B cell (primary cell): ENCODE results near the gene CASK. TPM values are rescaled to one million over a fixed set of nuclear protein-coding genes. Genes with fewer than 3 reads are reported as not detected.

Source experiments
- ATAC-seq: fragments of 200-7000 bp; cut with Tn5 transposase; one replicate; pipeline ENCODE4 v1.10.0; 2021; ENCODE audit warnings: low read depth, mild to moderate bottlenecking, moderate number of reproducible peaks, moderate library complexity
- CTCF ChIA-PET: fragments of 350-600 bp; sonication (Branson Sonifier 250); formaldehyde crosslinking; loops from one replicate; lab custom pipeline; 2021; ENCODE audit warnings: antibody characterized with exemption, inconsistent platforms; lab: Charles Lee
- POLR2A ChIA-PET: fragments of 350-600 bp; sonication (Branson Sonifier 250); formaldehyde crosslinking; loops from one replicate; lab custom pipeline; 2021; ENCODE audit warnings: antibody characterized with exemption; lab: Charles Lee
- DNase-seq: peaks from one replicate; pipeline ENCODE4 v3.0.0; 2013
- H2AFZ ChIP-seq: 2 replicates; pipeline ENCODE4 v1.6.1; 2012; ENCODE audit warnings: mild to moderate bottlenecking, low read depth, low read length; ENCODE audit not compliant: insufficient read depth, poor library complexity, severe bottlenecking
- H3K27ac ChIP-seq, 2 donors: 1 replicate in 1 of 2; 2 replicates in 1 of 2; pipeline ENCODE4 v1.5.1; 2012 to 2013; ENCODE audit warnings: low read length in 2 of 2, mild to moderate bottlenecking in 2 of 2, moderate library complexity in 1 of 2
- H3K27me3 ChIP-seq, 4 experiments: fragments of 200-600 bp in 1 of 4; sonication (generic) in 1 of 4; replicated peaks in 1 of 4; 1 replicate in 2 of 4; 2 replicates in 2 of 4; pipeline versions ENCODE4 v1.6.1 to v1.7.0; 2013 to 2016; ENCODE audit warnings: low read length in 3 of 4, mild to moderate bottlenecking in 2 of 4, mixed read lengths in 1 of 4, moderate library complexity in 1 of 4; ENCODE audit not compliant: insufficient read depth in 4 of 4, control insufficient read depth in 3 of 4; ENCODE audit errors: control extremely low read depth in 1 of 4
- H3K36me3 ChIP-seq, 2 experiments: replicated peaks in 1 of 2; 1 replicate in 1 of 2; 2 replicates in 1 of 2; pipeline versions ENCODE4 v1.6.1 to v1.7.1; 2013; ENCODE audit warnings: low read length in 1 of 2; ENCODE audit not compliant: insufficient read depth in 2 of 2, control insufficient read depth in 1 of 2; ENCODE audit errors: control extremely low read depth in 1 of 2, extremely low read depth in 1 of 2
- H3K4me1 ChIP-seq, 2 donors: fragments of 200-600 bp in 1 of 2; sonication (generic) in 1 of 2; 1 replicate in 1 of 2; 2 replicates in 1 of 2; pipeline versions ENCODE4 v1.5.1 to v1.6.1; 2013 to 2017; ENCODE audit warnings: low read length in 2 of 2; ENCODE audit not compliant: control insufficient read depth in 2 of 2, insufficient read depth in 2 of 2
- H3K4me2 ChIP-seq: replicated peaks from 2 replicates; pipeline ENCODE3; 2012; ENCODE audit warnings: mild to moderate bottlenecking, low read depth, low read length; ENCODE audit not compliant: poor library complexity, severe bottlenecking
- H3K4me3 ChIP-seq, 5 experiments: fragments of 200-600 bp in 1 of 5; sonication (generic) in 1 of 5; 1 replicate in 3 of 5; 2 replicates in 2 of 5; pipeline versions ENCODE4 v1.5.1 to v1.7.0; 2011 to 2016; ENCODE audit warnings: low read length in 4 of 5, mild to moderate bottlenecking in 4 of 5, low read depth in 2 of 5, control low read depth in 1 of 5, moderate library complexity in 1 of 5; ENCODE audit not compliant: insufficient read depth in 1 of 5; ENCODE audit errors: control extremely low read depth in 1 of 5, extremely low read depth in 1 of 5
- H3K79me2 ChIP-seq: fragments of 200-600 bp; sonication (generic); one replicate; pipeline ENCODE4 v1.6.0; 2016; ENCODE audit warnings: low read length; ENCODE audit not compliant: control insufficient read depth, insufficient read depth
- H3K9ac ChIP-seq: fragments of 200-600 bp; sonication (generic); 2 replicates; pipeline ENCODE4 v1.6.1; 2017; ENCODE audit warnings: mild to moderate bottlenecking, low read length, moderate library complexity
- H3K9me3 ChIP-seq, 3 donors: one replicate each; pipeline versions ENCODE4 v1.6.1 to v1.7.1; 2013; ENCODE audit warnings: low read length in 2 of 3; ENCODE audit not compliant: control insufficient read depth in 2 of 3, insufficient read depth in 1 of 3; ENCODE audit errors: control extremely low read depth in 1 of 3
- H4K20me1 ChIP-seq: 2 replicates; pipeline ENCODE4 v1.6.0; 2012; ENCODE audit warnings: mild to moderate bottlenecking, low read length; ENCODE audit not compliant: insufficient read depth, control insufficient read depth, poor library complexity, severe bottlenecking
- H3K27ac Mint-ChIP-seq: one replicate; pipeline ENCODE4 v1.8.0; 2021; ENCODE audit warnings: mixed read lengths
- H3K27me3 Mint-ChIP-seq: one replicate; pipeline ENCODE4 v1.8.0; 2021; ENCODE audit warnings: mixed read lengths
- H3K4me1 Mint-ChIP-seq: one replicate; pipeline ENCODE4 v1.8.0; 2021; ENCODE audit warnings: mixed read lengths
- H3K4me3 Mint-ChIP-seq: one replicate; pipeline ENCODE4 v1.8.0; 2021; ENCODE audit warnings: mixed read lengths
- H3K9me3 Mint-ChIP-seq: one replicate; pipeline ENCODE4 v1.8.0; 2022; ENCODE audit warnings: mixed read lengths; ENCODE audit not compliant: insufficient read depth
- EZH2 ChIP-seq: IDR thresholded peaks from 2 replicates; pipeline ENCODE4 v1.6.1; 2012; ENCODE audit warnings: borderline replicate concordance, low read depth, mild to moderate bottlenecking, moderate library complexity, low read length; ENCODE audit not compliant: insufficient read depth, poor library complexity, severe bottlenecking
- WGBS: methylation state at CpG from one replicate; pipeline ENCODE4 v1.1.5; 2013; ENCODE audit warnings: missing lambda C conversion rate; ENCODE audit not compliant: insufficient coverage; 5-methylcytosine and 5-hydroxymethylcytosine counted together
- intact Hi-C: fragments of 100-400 bp; cut with micrococcal nuclease; formaldehyde crosslinking; loops from one replicate; pipeline ENCODE4 v1.10.0; 2022
- polyA plus RNA-seq: library from polyadenylated mRNA; depleted of rRNA; stranded (reverse); fragments of >200 nt; gene quantifications from 2 replicates; pipeline ENCODE4 v1.2.3, GENCODE V29; 2012
- total RNA-seq, 2 donors: library from RNA; stranded (reverse); fragments of 120-200 nt in 1 of 2; gene quantifications; 1 replicate in 1 of 2; 2 replicates in 1 of 2; pipeline versions ENCODE4 v1.2.3 to v1.2.4, GENCODE V29; 2013 to 2022
- TF ChIP-seq, protein P1 (sequence below): fragments of 200-600 bp; IDR thresholded peaks from one replicate; pipeline ENCODE4 v1.8.0; 2022; ENCODE audit warnings: antibody characterized with exemption, mild to moderate bottlenecking

The CASK gene
- total and polyA plus RNA-seq, 2 donors (not counting 1 experiment from before 2014, with no cell fraction given), result 14.2 to 50.4 TPM

DNA sequence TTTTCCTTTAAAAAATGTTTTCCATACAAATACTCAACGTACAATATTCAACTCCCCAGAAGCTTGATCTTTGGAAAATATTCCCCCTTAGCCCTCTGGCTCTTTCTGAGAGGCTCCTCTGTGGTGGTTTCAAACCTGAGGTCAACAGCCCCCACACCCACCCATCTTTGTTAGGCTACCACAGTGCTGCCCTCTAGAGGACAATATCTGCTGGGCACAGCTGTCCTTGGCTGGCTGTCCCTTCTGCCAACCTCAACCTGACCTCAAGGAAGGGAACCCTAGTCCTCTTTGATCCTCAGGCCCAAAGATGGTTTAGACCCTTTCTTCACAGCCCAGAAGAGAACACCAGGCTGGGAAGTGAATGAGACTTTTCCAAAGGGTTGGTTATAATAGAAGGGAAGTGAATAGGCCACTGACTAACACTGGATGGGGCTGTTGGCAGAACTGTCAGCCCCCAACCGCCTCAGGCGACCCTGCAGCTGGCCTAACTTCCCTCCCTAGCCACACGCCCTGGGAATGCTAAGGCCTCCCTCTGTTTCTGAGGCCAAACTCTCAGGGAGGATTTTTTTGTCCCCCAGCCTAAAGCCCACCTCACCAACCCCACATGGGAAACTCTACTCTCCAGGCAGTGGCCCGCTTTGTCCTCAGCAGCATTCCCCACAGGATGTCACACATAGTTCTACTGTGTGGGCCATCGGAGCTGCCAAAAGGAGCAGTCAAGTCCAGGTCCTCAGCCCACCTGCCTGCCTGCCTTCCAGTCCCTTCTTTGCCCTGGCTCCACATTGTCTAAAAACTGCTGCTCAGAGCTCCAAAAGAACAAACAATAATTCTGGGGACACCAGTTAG lies 441.9 kb downstream of the CASK start:
- no peak overlapping the region for H3K4me3 Mint-ChIP-seq
- 83% methylated on average over 2 of the region's 6 CpGs for WGBS
- no peaks in the 10 kb centered on the region for H3K9me3 Mint-ChIP-seq
- DNase-seq, result no peak
- H2AFZ ChIP-seq, result no peak overlapping the region
- H4K20me1 ChIP-seq, result no peaks in the 10 kb centered on the region
- no peak overlapping the region for H3K27ac Mint-ChIP-seq
- POLR2A ChIA-PET, result no interaction called here
- H3K4me2 ChIP-seq, result no peak overlapping the region
- no peak for ATAC-seq
- H3K4me1 Mint-ChIP-seq, result no peaks in the 10 kb centered on the region
- peaks cover 0 to 3% (median 0%) of the 10 kb centered on the region in 3 donors for H3K9me3 ChIP-seq
- H3K27me3 ChIP-seq, result no peaks in the 10 kb centered on the region
- H3K4me3 ChIP-seq, result no peak overlapping the region
- H3K27me3 Mint-ChIP-seq, result no peaks in the 10 kb centered on the region
- CTCF ChIA-PET, result no interaction called here
- H3K4me1 ChIP-seq, result no peaks in the 10 kb centered on the region
- intact Hi-C loops, result no loop called here
- no peaks in the 10 kb centered on the region for H3K36me3 ChIP-seq
- TF ChIP-seq, protein P1, sequence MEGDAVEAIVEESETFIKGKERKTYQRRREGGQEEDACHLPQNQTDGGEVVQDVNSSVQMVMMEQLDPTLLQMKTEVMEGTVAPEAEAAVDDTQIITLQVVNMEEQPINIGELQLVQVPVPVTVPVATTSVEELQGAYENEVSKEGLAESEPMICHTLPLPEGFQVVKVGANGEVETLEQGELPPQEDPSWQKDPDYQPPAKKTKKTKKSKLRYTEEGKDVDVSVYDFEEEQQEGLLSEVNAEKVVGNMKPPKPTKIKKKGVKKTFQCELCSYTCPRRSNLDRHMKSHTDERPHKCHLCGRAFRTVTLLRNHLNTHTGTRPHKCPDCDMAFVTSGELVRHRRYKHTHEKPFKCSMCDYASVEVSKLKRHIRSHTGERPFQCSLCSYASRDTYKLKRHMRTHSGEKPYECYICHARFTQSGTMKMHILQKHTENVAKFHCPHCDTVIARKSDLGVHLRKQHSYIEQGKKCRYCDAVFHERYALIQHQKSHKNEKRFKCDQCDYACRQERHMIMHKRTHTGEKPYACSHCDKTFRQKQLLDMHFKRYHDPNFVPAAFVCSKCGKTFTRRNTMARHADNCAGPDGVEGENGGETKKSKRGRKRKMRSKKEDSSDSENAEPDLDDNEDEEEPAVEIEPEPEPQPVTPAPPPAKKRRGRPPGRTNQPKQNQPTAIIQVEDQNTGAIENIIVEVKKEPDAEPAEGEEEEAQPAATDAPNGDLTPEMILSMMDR, result no peak
- no peak for TF ChIP-seq EZH2
- no peak overlapping the region for H3K27ac ChIP-seq
- no peaks in the 10 kb centered on the region for H3K79me2 ChIP-seq
- no peak overlapping the region for H3K9ac ChIP-seq

DNA sequence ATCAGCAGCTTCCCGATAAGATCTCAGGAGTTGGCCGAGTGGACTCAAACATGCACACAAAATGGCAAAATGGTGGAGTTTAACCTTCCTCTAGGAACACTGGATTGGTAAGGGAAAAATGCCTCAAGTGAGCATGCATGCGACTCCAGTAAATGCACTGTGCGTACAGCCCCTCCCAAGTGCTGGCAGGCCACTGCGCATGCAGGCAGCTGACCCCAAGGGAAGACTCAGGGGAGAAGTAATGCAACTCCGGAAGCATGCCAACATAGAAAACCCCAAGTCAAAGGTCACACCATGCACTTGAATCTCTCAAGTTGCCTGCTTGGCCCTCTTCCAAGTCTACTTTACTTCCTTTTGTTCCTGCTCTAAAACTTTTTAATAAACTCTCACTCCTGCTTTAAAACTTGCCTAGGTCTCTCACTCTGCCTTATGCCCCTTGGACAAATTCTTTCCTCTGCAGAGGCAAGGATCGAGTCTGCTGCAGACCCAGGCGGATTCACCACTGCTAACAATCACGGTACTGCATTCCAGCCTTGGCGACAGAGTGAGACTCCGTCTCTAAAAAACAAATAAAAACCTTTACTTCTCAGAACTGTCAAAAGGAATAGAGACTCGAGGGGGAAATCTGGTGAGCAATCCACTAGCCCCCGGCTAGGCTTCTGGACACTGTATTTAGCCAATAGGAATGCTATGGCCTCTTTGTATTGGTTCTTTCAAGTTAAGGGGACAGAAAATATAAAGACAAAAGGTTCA lies 442.7 kb downstream of the CASK start:
- Histone ChIP-seq H4K20me1 (no peaks in the 10 kb centered on the region), H3K27ac (no peak overlapping the region), H3K4me1 (no peaks in the 10 kb centered on the region), H3K4me3 (no peak overlapping the region), H3K9me3 (peaks cover 0 to 3% (median 0%) of the 10 kb centered on the region in 3 donors), H3K4me2 (no peak overlapping the region), H3K27me3 (no peaks in the 10 kb centered on the region), H3K36me3 (no peaks in the 10 kb centered on the region), H2AFZ (no peak overlapping the region), H3K79me2 (no peaks in the 10 kb centered on the region), H3K9ac (no peak overlapping the region)
- 94% methylated on average over 5 of the region's 13 CpGs for WGBS
- Mint-ChIP-seq H3K27ac (no peak overlapping the region), H3K9me3 (no peaks in the 10 kb centered on the region), H3K4me3 (no peak overlapping the region), H3K27me3 (no peaks in the 10 kb centered on the region), H3K4me1 (no peaks in the 10 kb centered on the region)
- CTCF ChIA-PET, result no interaction called here
- no peak for TF ChIP-seq EZH2
- TF ChIP-seq, protein P1, result no peak
- no peak for DNase-seq
- no peak for ATAC-seq
- intact Hi-C loops, result no loop called here
- POLR2A ChIA-PET, result no interaction called here
